Activated CD4-positive, alpha-beta T cell treated with anti-CD3 and anti-CD28 coated beads, Interleukin-2, amount 50 U/mL, for 4 hours (primary cell): ENCODE measurements around the gene TMEM37.

Experiments
- DNase-seq, 2 experiments: peaks; one replicate each; pipeline ENCODE4 v3.0.0-alpha.2; 2020

The TMEM37 gene

GRCh38 chr2:119462574-119462973, 30.9 kb downstream of the TMEM37 start:
- no peak for DNase-seq

DNA sequence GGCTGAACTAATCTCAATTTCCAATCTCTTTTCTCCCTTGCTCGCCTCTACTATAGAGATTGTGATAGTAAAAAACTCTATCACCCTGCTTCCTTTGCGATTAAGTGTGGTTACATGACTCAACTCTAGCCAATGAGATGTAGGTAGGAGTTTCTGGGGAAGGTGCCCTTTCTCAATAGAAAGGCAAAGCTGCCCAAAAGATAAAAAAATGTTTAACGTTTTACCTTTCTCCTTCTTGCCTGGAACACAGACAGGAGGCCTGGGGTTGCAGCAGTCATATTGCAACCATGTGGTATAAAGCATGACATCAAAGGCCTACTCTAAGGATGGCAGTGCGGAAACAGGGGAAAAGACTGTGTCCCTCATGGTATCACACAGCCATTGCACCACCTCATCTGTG, 31.5 kb downstream of the TMEM37 start:
- DNase-seq: no peak

DNA sequence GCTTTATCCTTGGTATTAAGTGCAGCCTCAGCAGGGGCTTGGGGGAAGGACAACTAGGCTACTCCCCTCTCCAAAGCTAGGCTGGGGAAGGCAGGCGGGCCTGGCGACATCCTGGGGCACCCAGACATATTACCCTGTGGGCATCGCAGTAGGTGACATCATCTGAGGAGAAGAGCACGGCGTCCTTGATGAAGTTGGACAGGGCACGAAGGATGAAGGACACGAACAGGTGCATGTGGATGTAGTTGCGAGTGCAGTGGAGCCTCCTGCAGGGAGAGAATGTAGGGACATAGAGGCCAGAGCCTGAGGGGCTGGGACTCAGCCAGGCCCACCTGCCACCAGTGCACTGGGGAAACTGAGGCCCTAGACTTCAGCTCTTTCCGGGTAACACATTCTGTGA, 32.3 kb downstream of the TMEM37 start:
- no peak for DNase-seq

GRCh38 chr2:119464981-119465380, 33.3 kb downstream of the TMEM37 start:
- no peak for DNase-seq

- no peak for DNase-seq
Observed at GRCh38 chr2:119465687-119466086, 34.0 kb downstream of the TMEM37 start.

DNA sequence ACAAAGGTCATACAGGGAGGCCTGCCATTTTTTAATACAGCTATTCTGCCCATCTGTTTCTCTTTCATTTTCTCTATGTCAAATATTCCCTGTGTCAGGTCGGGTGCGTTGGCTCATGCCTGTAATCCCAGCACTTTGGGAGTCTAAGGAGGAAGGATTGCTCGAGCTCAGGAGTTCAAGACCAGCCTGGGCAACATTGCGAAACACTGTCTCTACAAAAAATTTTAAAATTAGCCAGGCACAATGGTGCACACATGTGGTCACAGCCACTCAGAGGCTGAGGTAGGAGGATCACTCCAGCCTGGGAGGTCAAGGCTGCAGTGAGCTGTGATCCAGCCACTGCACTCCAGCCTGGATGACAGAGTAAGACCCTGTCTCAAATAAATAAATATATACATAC, 34.7 kb downstream of the TMEM37 start:
- no peak for DNase-seq

- no peak for DNase-seq
Observed at GRCh38 chr2:119468154-119468955, 36.7 kb downstream of the TMEM37 start.

DNA sequence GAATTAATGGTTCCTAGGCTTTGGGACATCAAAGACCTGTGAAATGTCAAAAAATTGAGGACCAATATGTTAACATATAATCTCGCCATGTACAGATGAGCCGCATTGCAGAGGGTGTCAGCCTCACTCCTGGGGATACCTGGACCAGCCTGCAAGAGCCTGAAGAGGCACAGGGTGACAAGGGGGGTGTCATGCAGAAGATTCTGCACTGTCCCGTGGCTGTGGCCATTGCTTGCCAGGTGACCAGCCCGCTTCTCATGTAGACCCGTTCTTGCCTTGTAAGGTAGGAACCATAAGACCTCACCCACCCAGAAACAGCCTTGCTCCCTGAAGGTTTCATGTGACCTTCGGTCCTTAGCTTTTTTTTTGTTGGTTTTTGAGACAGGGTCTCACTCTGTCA, 37.5 kb downstream of the TMEM37 start:
- DNase-seq: no peak

DNA sequence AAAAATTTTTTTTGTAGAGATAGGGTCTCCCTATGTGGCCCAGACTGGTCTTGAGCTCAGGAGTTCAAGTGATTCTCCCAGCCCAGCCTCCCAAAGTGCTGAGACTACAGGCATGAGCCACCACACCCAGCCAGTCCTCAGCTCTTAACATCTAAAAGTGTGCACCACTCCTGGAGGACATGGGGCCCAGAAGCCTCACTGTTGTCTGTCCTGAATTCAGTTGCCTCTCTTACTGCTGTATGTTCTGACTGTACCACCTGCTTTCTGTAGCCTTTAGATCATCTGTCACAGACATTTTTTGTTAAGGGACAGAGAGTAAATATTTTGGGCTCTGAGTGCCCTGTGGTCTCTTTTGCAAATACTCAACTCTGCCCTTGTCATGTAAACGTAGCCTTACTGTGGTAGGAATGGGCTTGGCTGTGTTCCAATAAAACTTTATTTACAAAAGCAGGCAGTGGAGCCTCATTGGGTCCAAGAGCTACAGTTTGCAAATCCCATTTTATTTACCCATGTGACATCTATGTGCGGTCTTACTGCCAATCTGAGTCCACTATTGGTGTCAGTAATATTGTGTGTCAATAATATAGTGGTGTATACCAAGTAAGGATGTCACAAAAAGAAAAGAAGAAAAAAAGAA, 38.1 kb downstream of the TMEM37 start:
- DNase-seq: no peak

GRCh38 chr2:119472749-119473148, 41.1 kb downstream of the TMEM37 start:
- no peak for DNase-seq

GRCh38 chr2:119473621-119474370, 42.1 kb downstream of the TMEM37 start:
- no peak for DNase-seq

DNA sequence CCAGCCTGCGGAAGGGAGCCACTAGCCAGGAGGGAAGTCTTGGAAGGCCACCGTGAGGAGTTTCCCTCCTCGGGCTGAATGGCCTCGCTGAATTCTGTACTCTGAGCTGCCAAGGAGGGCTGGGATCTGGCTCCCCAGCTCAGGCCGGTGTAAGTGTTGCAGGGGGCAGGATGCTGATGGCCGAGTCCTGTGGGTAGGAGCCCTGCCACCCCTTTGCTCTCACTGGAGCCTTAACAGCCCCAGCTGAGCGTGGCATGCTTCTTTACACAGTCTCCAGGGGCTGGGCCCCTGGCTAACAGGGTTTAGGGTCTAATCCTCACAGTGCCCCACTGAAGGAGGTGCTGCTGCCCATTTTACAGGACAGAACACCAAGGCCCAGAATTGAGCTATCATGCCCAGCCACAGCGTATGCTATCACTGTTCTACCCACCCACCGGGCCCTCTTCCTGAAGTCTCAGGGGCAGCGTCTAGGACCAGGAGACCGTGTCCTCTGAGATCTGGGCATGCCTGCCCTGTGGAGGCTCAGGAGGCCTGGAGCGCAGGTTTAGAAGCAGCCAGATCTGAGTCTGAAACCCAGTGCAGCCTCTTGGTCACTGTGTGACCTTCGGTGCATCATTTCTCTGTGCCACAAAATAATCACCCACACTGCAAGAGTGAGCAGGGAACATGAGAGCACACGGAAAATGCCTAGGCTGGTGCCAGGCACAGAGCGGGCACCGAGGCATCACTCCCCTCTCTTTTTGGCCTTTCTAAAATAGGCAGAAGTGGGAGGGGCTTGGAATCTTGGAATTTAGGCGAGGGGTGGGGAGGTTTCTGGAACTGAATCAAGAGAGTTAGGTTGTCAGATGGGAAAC, 42.9 kb downstream of the TMEM37 start:
- no peak for DNase-seq

DNA sequence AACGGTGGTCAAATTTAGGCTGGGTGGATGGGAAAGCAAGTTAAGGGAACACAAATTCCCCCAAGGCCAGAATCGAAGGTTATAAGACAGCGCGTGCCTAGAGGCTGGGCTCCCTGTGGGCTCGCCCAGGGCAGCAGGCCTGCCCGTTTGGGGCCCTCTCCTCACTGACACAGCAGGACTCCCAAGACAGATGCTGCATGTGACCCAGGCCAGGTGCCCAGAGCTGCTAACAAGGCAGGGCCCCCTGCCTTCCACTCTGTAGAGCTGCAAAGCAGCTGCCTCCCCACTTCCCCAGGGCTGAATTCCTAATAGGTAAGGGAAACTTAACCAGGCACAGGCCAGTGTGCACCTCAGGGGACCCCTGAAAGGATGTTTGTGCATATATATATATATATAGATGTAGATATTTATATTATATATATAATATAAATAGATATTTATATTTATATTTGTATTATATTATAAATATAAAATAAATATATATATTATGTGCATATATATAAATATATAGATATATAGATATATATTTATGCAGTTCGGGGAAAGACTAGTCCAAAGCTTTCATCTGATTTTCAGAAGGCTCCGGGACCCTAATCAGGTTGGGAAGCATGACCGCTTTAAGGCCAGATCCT, 43.7 kb downstream of the TMEM37 start:
- DNase-seq: no peak

GRCh38 chr2:119475857-119476244, 44.2 kb downstream of the TMEM37 start:
- DNase-seq: no peak

DNA sequence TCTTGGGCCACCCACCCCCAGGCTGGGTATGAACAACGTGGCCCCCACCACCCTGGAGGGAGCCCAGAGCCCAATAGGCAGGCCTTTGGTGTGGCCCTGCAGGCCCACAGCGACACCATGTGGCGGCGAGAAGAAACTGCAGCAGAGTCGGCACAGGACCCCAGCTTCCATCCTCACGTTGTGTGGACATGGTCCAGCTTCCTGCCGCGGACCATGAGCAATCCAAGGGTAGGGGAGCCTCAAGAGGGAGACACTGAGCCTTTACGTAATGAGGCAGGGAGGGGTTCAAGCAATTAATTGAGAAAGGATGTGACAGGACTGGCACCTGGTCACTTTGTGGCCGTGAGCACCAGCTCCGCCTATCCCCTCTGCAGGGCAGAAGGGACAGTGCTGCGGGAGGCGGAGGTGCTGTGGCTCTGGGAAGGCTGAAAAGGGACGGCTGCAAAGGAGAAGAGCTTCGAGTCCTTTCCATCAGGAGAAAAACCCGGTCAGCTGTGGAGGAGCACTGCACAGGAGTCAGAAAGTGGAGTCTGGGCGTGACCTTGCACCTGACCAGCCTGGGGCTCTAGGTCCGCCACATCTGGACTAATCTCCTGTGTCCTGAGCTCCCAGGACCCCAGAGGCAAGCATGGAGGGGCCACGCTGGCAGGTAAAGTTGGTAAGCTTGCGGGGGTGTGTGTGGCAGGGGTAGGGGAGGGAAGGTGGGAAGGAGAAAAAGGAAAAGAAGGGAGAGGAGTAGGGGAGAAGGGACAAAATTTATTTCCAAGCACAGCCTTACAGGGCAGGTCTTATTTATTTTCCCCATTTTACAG, 44.9 kb downstream of the TMEM37 start:
- no peak for DNase-seq

GRCh38 chr2:119477113-119477505, 45.5 kb downstream of the TMEM37 start:
- DNase-seq: no peak

DNA sequence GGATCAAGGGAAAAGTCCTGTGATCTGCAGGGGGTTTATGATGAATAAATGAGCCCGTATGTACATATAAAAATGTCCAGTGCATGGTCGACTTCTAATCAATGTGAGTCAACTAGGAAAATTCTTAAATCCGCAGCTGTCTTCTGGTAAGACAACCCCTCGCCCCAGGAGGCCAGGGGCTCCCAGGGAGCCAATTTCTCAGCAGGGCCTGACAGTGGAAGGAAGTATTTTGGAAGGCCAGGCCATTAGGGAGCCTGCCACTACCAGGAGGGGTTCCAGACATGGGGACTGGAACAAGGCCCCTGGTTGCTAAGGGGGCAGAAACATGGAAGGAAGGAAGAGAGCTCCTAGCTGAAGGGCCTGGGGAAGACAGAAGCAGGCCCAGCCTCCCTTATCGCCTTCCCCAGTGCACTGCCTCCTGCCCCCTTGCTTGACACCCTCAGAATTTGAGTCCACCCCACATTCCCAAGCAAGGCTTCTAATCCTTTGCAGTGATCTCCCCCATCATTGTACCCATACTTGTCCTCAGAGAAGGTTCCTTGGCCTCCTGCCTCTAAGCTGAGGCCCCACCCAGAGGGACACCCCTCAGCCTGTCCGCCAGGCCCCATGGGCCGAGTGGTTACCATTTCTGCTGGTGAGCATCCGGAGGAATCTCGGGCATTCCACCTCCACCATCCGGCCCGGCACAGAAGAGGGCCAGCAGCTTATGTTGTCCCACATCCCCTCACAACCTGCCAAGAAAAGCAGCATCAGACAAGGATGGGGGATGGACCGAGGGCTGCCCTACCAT, 46.7 kb downstream of the TMEM37 start:
- no peak for DNase-seq

DNA sequence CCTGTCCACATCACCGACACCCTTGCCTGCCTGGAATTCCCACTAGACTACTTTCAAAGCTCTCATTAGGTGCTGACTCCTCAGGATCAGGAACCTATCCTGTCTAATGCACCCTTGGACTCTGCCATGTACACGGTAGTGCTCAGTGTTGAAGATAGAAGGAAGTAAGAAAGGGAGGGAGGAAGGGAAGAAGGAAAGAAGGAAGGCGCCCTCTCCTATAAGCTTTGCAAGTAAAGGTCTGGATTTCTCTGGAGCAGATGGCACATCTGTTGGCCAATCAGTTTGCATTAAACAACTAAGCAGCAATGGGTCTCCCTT, 47.3 kb downstream of the TMEM37 start:
- no peak for DNase-seq

DNA sequence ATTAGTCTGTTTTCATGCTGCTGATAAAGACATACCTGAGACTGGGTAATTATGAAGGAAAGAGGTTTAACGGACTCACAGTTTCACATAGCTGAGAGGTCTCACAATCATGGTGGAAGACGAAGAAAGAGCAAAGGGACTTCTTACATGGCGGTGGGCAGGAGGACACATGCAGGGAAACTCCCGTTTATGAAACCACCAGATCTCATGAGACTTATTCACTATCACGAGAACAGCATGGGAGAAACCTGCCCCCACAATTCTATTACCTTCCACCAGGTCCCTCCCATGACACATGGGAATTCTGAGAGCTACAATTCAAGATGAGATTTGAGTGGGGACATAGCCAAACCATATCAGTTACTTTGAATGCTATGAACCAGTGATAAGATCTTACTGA, 48.5 kb downstream of the TMEM37 start:
- no peak for DNase-seq

GRCh38 chr2:119480718-119481142, 49.1 kb downstream of the TMEM37 start:
- no peak for DNase-seq
